K562 (cell line): ENCODE data around the gene ZNF296. TPM values are rescaled to one million over a fixed set of nuclear protein-coding genes. Genes with fewer than 3 reads are reported as not detected.

Experiments used
- ARID4B ChIP-seq: sonication (generic); formaldehyde crosslinking; IDR thresholded peaks from 2 replicates; pipeline ENCODE4 v1.8.0; 2022; ENCODE audit warnings: mild to moderate bottlenecking, missing genetic modification reagents
- BCL6 ChIP-seq: fragments of 250-450 bp; sonication (Bioruptor Pico); IDR thresholded peaks from 2 replicates; pipeline ENCODE4 v1.4.0; 2020
- CAMTA2 ChIP-seq: fragments of 250-450 bp; sonication (Bioruptor Pico); conservative IDR thresholded peaks from 2 replicates; pipeline ENCODE4 v1.5.1; 2022
- E2F1 ChIP-seq: sonication (generic); formaldehyde crosslinking; IDR thresholded peaks from 2 replicates; pipeline ENCODE4 v1.8.1; 2023; ENCODE audit warnings: mild to moderate bottlenecking, missing genetic modification reagents, moderate library complexity
- EWSR1 ChIP-seq: fragments of 450-650 bp; IDR thresholded peaks from 2 replicates; pipeline ENCODE4 v1.6.1; 2018; ENCODE audit warnings: borderline replicate concordance, mild to moderate bottlenecking, low read depth, moderate library complexity; ENCODE audit not compliant: partially characterized antibody
- FOS ChIP-seq: IDR thresholded peaks from 3 replicates; pipeline ENCODE4 v1.6.1; 2011; ENCODE audit not compliant: insufficient read length; ENCODE audit errors: extremely low read depth
- GATAD2A ChIP-seq: fragments of 450-650 bp; IDR thresholded peaks from 2 replicates; pipeline ENCODE4 v1.6.1; 2017
- HDGF ChIP-seq: fragments of 450-650 bp; IDR thresholded peaks from 2 replicates; pipeline ENCODE4 v1.6.1; 2016
- HNRNPLL ChIP-seq: fragments of 200-400 bp; formaldehyde crosslinking; IDR thresholded peaks from 2 replicates; pipeline ENCODE4 v1.6.1; 2017; ENCODE audit warnings: low read length, low read depth, mild to moderate bottlenecking; ENCODE audit not compliant: poor library complexity, severe bottlenecking
- IRF1 ChIP-seq: sonication (generic); formaldehyde crosslinking; IDR thresholded peaks from 2 replicates; pipeline ENCODE4 v1.8.0; 2022; ENCODE audit warnings: missing genetic modification reagents, mild to moderate bottlenecking, borderline replicate concordance
- LCOR ChIP-seq: sonication (generic); formaldehyde crosslinking; IDR thresholded peaks from 2 replicates; pipeline ENCODE4 v1.8.0; 2022; ENCODE audit warnings: mild to moderate bottlenecking, missing genetic modification reagents
- MED1 ChIP-seq: sonication (generic); formaldehyde crosslinking; IDR thresholded peaks from 2 replicates; pipeline ENCODE4 v1.8.1; 2023; ENCODE audit warnings: missing genetic modification reagents, borderline replicate concordance
- NCOA1 ChIP-seq: fragments of 450-650 bp; IDR thresholded peaks from 2 replicates; pipeline ENCODE4 v1.6.1; 2016; ENCODE audit warnings: low read depth
- POLR2AphosphoS2 ChIP-seq: IDR thresholded peaks from 2 replicates; pipeline ENCODE4 v1.6.1; 2012; ENCODE audit warnings: low read length, improper control_type of control experiment
- PYGO2 ChIP-seq: fragments of 450-650 bp; IDR thresholded peaks from 2 replicates; pipeline ENCODE4 v1.6.1; 2016; ENCODE audit warnings: mild to moderate bottlenecking, missing genetic modification characterization, moderate library complexity, missing compliant biosample characterization
- RBM39 ChIP-seq: fragments of 200-400 bp; formaldehyde crosslinking; optimal IDR thresholded peaks from 2 replicates; pipeline ENCODE3; 2018; ENCODE audit warnings: low read depth, low read length
- SMARCE1 ChIP-seq: fragments of 450-650 bp; IDR thresholded peaks from 2 replicates; pipeline ENCODE4 v1.7.1; 2016; ENCODE audit warnings: mild to moderate bottlenecking
- TCF3 ChIP-seq: sonication (generic); formaldehyde crosslinking; IDR thresholded peaks from 2 replicates; pipeline ENCODE4 v1.4.0; 2020; ENCODE audit warnings: mild to moderate bottlenecking, missing genetic modification reagents
- ZEB2 ChIP-seq: fragments of 450-650 bp; IDR thresholded peaks from 2 replicates; pipeline ENCODE4 v1.6.1; 2016
- ZFP1 ChIP-seq: fragments of 450-650 bp; formaldehyde crosslinking; IDR thresholded peaks from 2 replicates; pipeline ENCODE4 v1.4.0; 2020; ENCODE audit warnings: mild to moderate bottlenecking, mixed read lengths
- ZNF165 ChIP-seq: fragments of 250-450 bp; sonication (Bioruptor Pico); IDR thresholded peaks from 2 replicates; pipeline ENCODE4 v1.4.0; 2020; ENCODE audit warnings: borderline replicate concordance
- ZNF224 ChIP-seq: sonication (generic); formaldehyde crosslinking; IDR thresholded peaks from 2 replicates; pipeline ENCODE4 v1.8.0; 2022; ENCODE audit warnings: mild to moderate bottlenecking, missing genetic modification reagents
- ZNF766 ChIP-seq: fragments of 200-800 bp; sonication (Bioruptor generic); conservative IDR thresholded peaks from 2 replicates; pipeline ENCODE4 v1.6.1; 2016; ENCODE audit warnings: missing genetic modification characterization, missing compliant biosample characterization
- ZNF79 ChIP-seq: fragments of 250-450 bp; sonication (Bioruptor Pico); IDR thresholded peaks from 2 replicates; pipeline ENCODE4 v1.4.0; 2020; ENCODE audit warnings: low read depth, mild to moderate bottlenecking, moderate library complexity
- polyA plus RNA-seq, 8 experiments: library from polyadenylated mRNA; depleted of rRNA in 4 of 8; stranded (reverse) in 5 of 8; unstranded in 3 of 8; fragments of >200 nt; fragmentation: Nextera tagmentation in 2 of 8; fragmentation: Illumina TruSeq in 1 of 8; extraction: Ambion mirVana in 2 of 8; extraction: Trizol in 1 of 8; gene quantifications; 2 replicates each; pipeline versions ENCODE4 v1.2.1 to v1.2.3, GENCODE V29; 2011 to 2014; ENCODE audit warnings: inconsistent platforms in 1 of 8, missing spikeins in 1 of 8
- total RNA-seq, 7 experiments: library from RNA; depleted of rRNA in 6 of 7; stranded (reverse); fragments of >200 nt in 6 of 7; fragmentation: Illumina TruSeq in 2 of 7; extraction: Trizol in 2 of 7; gene quantifications; 2 replicates each; pipeline versions ENCODE4 v1.2.1 to v1.2.3, GENCODE V29; 2011 to 2021; ENCODE audit warnings: low replicate concordance in 1 of 7

ZNF296 gene
- total and polyA plus RNA-seq, 9 of the 15 experiments (the other 6 are each of a cell fraction or from before 2014, with no cell fraction given) = 0.03 to 8.8 (median 0.47) TPM; not detected in 1

- TF ChIP-seq ZFP1 (no peak), GATAD2A (no peak), SMARCE1 (no peak), POLR2AphosphoS2 (no peak), NCOA1 (peak; percentile 91), ZNF224 (CRISPR knock-in tag) (no peak), MED1 (CRISPR knock-in tag) (peak; percentile 88; the same call in 1 of the 2 replicates), IRF1 (CRISPR knock-in tag) (no peak), TCF3 (peak; percentile 45), ZEB2 (peak; percentile 94), BCL6 (CRISPR knock-in tag) (no peak), E2F1 (CRISPR knock-in tag) (peak; percentile 80), HDGF (no peak), RBM39 (no peak), HNRNPLL (no peak), EWSR1 (no peak), ZNF79 (CRISPR knock-in tag) (no peak), ZNF165 (CRISPR knock-in tag) (0 out of 2 replicates have a peak, but pooled peaks have one; percentile 24), ZNF766 (CRISPR knock-in tag) (no peak; the same call in 1 of the 2 replicates), LCOR (CRISPR knock-in tag) (no peak), FOS (no peak), PYGO2 (tag) (no peak), ARID4B (CRISPR knock-in tag) (peak; percentile 99), CAMTA2 (CRISPR knock-in tag) (peak; percentile 91; the same call in 1 of the 2 replicates)
Measured at GRCh38 chr19:45079063-45079910, 3.0 kb upstream of the ZNF296 start, which contains the start of gene GEMIN7 (continued).
